Vagina (tissue), 2 donors: ENCODE results near the gene CCL14.

Experiments used
- POLR2A ChIP-seq, 2 donors: fragments of 450-650 bp; IDR thresholded peaks; one replicate each; pipeline ENCODE4 v1.6.1; 2017; ENCODE audit warnings: antibody characterized with exemption in 2 of 2, mild to moderate bottlenecking in 2 of 2, moderate library complexity in 2 of 2
- TF ChIP-seq, protein P1 (sequence below), 3 experiments: fragments of 450-650 bp in 2 of 3; fragments of 200-600 bp in 1 of 3; sonication (generic) in 1 of 3; IDR thresholded peaks; one replicate each; pipeline ENCODE4 v1.5.1; 2017 to 2019; ENCODE audit warnings: antibody characterized with exemption in 3 of 3, mild to moderate bottlenecking in 2 of 3, moderate library complexity in 2 of 3

DNA sequence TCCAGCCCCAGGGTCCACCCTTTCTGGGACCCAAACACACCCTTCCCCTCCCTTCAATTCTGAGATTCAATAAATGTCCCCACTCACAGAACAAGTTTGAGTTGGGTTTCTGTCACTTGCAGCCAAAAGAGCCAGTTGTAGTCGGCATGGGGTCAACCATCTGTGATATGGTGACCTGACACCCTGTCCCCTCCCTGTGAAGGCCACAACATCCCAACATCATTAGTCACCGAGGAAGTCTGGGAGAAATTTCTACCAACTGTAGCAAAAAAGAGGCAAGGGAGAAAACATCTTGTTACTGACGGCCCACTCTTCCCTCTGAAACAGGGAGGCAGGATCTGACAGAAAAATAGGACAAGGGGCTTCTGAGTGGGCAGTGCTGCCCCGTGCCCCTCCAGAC, 42.4 kb downstream of the CCL14 start:
- TF ChIP-seq POLR2A (IDR thresholded peaks at IDR 0.05), result no peak
- TF ChIP-seq, protein P1, sequence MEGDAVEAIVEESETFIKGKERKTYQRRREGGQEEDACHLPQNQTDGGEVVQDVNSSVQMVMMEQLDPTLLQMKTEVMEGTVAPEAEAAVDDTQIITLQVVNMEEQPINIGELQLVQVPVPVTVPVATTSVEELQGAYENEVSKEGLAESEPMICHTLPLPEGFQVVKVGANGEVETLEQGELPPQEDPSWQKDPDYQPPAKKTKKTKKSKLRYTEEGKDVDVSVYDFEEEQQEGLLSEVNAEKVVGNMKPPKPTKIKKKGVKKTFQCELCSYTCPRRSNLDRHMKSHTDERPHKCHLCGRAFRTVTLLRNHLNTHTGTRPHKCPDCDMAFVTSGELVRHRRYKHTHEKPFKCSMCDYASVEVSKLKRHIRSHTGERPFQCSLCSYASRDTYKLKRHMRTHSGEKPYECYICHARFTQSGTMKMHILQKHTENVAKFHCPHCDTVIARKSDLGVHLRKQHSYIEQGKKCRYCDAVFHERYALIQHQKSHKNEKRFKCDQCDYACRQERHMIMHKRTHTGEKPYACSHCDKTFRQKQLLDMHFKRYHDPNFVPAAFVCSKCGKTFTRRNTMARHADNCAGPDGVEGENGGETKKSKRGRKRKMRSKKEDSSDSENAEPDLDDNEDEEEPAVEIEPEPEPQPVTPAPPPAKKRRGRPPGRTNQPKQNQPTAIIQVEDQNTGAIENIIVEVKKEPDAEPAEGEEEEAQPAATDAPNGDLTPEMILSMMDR (IDR thresholded peaks at IDR 0.05), result no peak
